Right cardiac atrium (tissue), 5 donors: ENCODE data around the gene EDDM13. TPM values are rescaled to one million over a fixed set of nuclear protein-coding genes. Genes with fewer than 3 reads are reported as not detected.
"Not testable (repeated sequence)": the region's sequence is repeated elsewhere in the genome, so short reads cannot be mapped to it uniquely, and the experiment has no call there.

Source experiments
- ATAC-seq, 2 donors: fragments of 200-7000 bp; cut with Tn5 transposase; one replicate each; pipeline versions ENCODE4 v1.8.0 to v1.9.1; 2020; ENCODE audit warnings: moderate library complexity in 2 of 2, mild to moderate bottlenecking in 1 of 2
- DNase-seq, 3 donors: peaks; one replicate each; pipeline ENCODE4 v3.0.0-alpha.2; 2020
- H3K27ac ChIP-seq: one replicate; pipeline ENCODE4 v1.5.1; 2013; ENCODE audit warnings: mild to moderate bottlenecking, low read length, control low read depth, moderate library complexity
- H3K27me3 ChIP-seq: one replicate; pipeline ENCODE4 v1.6.1; 2013; ENCODE audit not compliant: control insufficient read depth, insufficient read depth
- H3K4me1 ChIP-seq: one replicate; pipeline ENCODE4 v1.6.1; 2013; ENCODE audit warnings: low read length; ENCODE audit not compliant: control insufficient read depth, insufficient read depth
- H3K4me3 ChIP-seq: one replicate; pipeline ENCODE4 v1.5.1; 2013; ENCODE audit warnings: low read length, control low read depth
- H3K9me3 ChIP-seq: one replicate; pipeline ENCODE4 v1.6.1; 2013; ENCODE audit warnings: low read length; ENCODE audit not compliant: control insufficient read depth
- WGBS: extraction: QIAGEN DNeasy Blood & Tissue Kit; methylation state at CpG from one replicate; pipeline ENCODE4 v1.1.7; 2013; 5-methylcytosine and 5-hydroxymethylcytosine counted together
- intact Hi-C, 4 donors: fragments of 100-400 bp; cut with DNase I; formaldehyde crosslinking; loops; one replicate each; pipeline versions ENCODE4 v1.11.0 to v1.14.0; 2022 to 2023
- polyA plus RNA-seq: library from polyadenylated mRNA; stranded (reverse); fragments of 200-250 nt; gene quantifications from one replicate; pipeline ENCODE4 v1.2.3, GENCODE V29; 2013
- total RNA-seq, 4 donors: library from RNA; stranded (reverse); fragmentation: NEBNext Ultra II Directional; extraction: Animal tissue kit (Norgen Biotek cat#: 25700); gene quantifications; one replicate each; pipeline ENCODE4 v1.2.1, GENCODE V29; 2021
- donor health status: healthy with polysubstance abuse.
- donor health status: DM: no; HTN: yes; CAD: no.
- donor health status: DM: no; HTN: no; CAD: no.
- donor health status: DM: no; HTN: yes; CAD: no; lungs with severe emphysema.
- donor health status: DM: yes; HTN: yes; CAD: no.

EDDM13 gene
- total and polyA plus RNA-seq, 5 donors = 0.32 TPM; not detected in 4

GRCh38 chr19:56295531-56296455 lies 23.2 kb downstream of the EDDM13 start:
- intact Hi-C loops = no loop called here
- no peak for ATAC-seq
- Histone ChIP-seq H3K4me1 (no peaks in the 10 kb centered on the region), H3K27me3 (no peaks in the 10 kb centered on the region), H3K27ac (no peak overlapping the region), H3K9me3 (no peaks in the 10 kb centered on the region), H3K4me3 (no peak overlapping the region)
- DNase-seq = no peak
- WGBS = 96% methylated on average over 22 of the region's 22 CpGs

GRCh38 chr19:56297010-56297409 lies 24.5 kb downstream of the EDDM13 start:
- no peaks in the 10 kb centered on the region for H3K4me1 ChIP-seq
- no peak overlapping the region for H3K27ac ChIP-seq
- ATAC-seq (no peak), DNase-seq (no peak)
- no peak overlapping the region for H3K4me3 ChIP-seq
- 91% methylated on average over 3 of the region's 3 CpGs for WGBS
- intact Hi-C loops = no loop called here
- H3K9me3 ChIP-seq = no peaks in the 10 kb centered on the region
- no peaks in the 10 kb centered on the region for H3K27me3 ChIP-seq

- H3K27ac ChIP-seq = no peak overlapping the region
- H3K4me1 ChIP-seq = no peaks in the 10 kb centered on the region
- 48% methylated on average over 3 of the region's 3 CpGs for WGBS
- DNase-seq (no peak), ATAC-seq (peak in 1 of 2 donors; percentile 54)
- no peaks in the 10 kb centered on the region for H3K27me3 ChIP-seq
- intact Hi-C loops = no loop called here
- no peak overlapping the region for H3K4me3 ChIP-seq
- no peaks in the 10 kb centered on the region for H3K9me3 ChIP-seq
Measured at GRCh38 chr19:56299688-56300087, 27.1 kb downstream of the EDDM13 start.

- H3K9me3 ChIP-seq = no peaks in the 10 kb centered on the region
- H3K4me3 ChIP-seq = no peak overlapping the region
- intact Hi-C loops = no loop called here
- WGBS = 73% methylated on average over 5 of the region's 5 CpGs
- no peaks in the 10 kb centered on the region for H3K27me3 ChIP-seq
- ATAC-seq (no peak), DNase-seq (no peak)
- no peaks in the 10 kb centered on the region for H3K4me1 ChIP-seq
- H3K27ac ChIP-seq = no peak overlapping the region
Measured at GRCh38 chr19:56301155-56301554, 28.6 kb downstream of the EDDM13 start.

- ATAC-seq (peak in 1 of 2 donors; percentile 78), DNase-seq (no peak)
- WGBS = 57% methylated on average over 9 of the region's 9 CpGs
- intact Hi-C loops = no loop called here
- H3K27me3 ChIP-seq = no peaks in the 10 kb centered on the region
- no peaks in the 10 kb centered on the region for H3K9me3 ChIP-seq
- no peak overlapping the region for H3K27ac ChIP-seq
- no peaks in the 10 kb centered on the region for H3K4me1 ChIP-seq
- H3K4me3 ChIP-seq = no peak overlapping the region
Measured at GRCh38 chr19:56301886-56302620, 29.5 kb downstream of the EDDM13 start.

- no peak overlapping the region for H3K27ac ChIP-seq
- H3K9me3 ChIP-seq = no peaks in the 10 kb centered on the region
- no peaks in the 10 kb centered on the region for H3K27me3 ChIP-seq
- H3K4me3 ChIP-seq = no peak overlapping the region
- ATAC-seq (no peak), DNase-seq (no peak)
- intact Hi-C loops = no loop called here
- no peaks in the 10 kb centered on the region for H3K4me1 ChIP-seq
- WGBS = 85% methylated on average over 9 of the region's 9 CpGs
Measured at GRCh38 chr19:56304243-56304642, 31.7 kb downstream of the EDDM13 start.

GRCh38 chr19:56306016-56306415 lies 33.5 kb downstream of the EDDM13 start:
- intact Hi-C loops = no loop called here
- WGBS = 67% methylated on average over 9 of the region's 11 CpGs
- no peaks in the 10 kb centered on the region for H3K4me1 ChIP-seq
- no peak overlapping the region for H3K4me3 ChIP-seq
- no peaks in the 10 kb centered on the region for H3K27me3 ChIP-seq
- DNase-seq (no peak), ATAC-seq (no peak)
- no peaks in the 10 kb centered on the region for H3K9me3 ChIP-seq
- no peak overlapping the region for H3K27ac ChIP-seq

GRCh38 chr19:56307062-56307461 lies 34.5 kb downstream of the EDDM13 start:
- H3K27me3 ChIP-seq, ATAC-seq, H3K4me1 ChIP-seq, H3K9me3 ChIP-seq, H3K4me3 ChIP-seq, H3K27ac ChIP-seq, intact Hi-C loops, DNase-seq: not testable (repeated sequence)
- WGBS = 60% methylated on average over 6 of the region's 6 CpGs

- no peak for DNase-seq
- intact Hi-C loops = no loop called here
- Histone ChIP-seq H3K4me3 (no peak overlapping the region), H3K27me3 (no peaks in the 10 kb centered on the region), H3K9me3 (no peaks in the 10 kb centered on the region), H3K27ac (no peak overlapping the region), H3K4me1 (no peaks in the 10 kb centered on the region)
- ATAC-seq = no peak
- 92% methylated on average over 7 of the region's 7 CpGs for WGBS
Measured at GRCh38 chr19:56308792-56309191, 36.2 kb downstream of the EDDM13 start.

- Histone ChIP-seq H3K27ac (no peak overlapping the region), H3K4me1 (no peaks in the 10 kb centered on the region), H3K9me3 (no peaks in the 10 kb centered on the region), H3K27me3 (no peaks in the 10 kb centered on the region), H3K4me3 (no peak overlapping the region)
- 84% methylated on average over 11 of the region's 11 CpGs for WGBS
- ATAC-seq (peak in 1 of 2 donors; percentile 29), DNase-seq (peak; percentile 28 to 74 (median 68))
- intact Hi-C loops = no loop called here
Measured at GRCh38 chr19:56309511-56310185, 37.1 kb downstream of the EDDM13 start.

- no peaks in the 10 kb centered on the region for H3K9me3 ChIP-seq
- WGBS = 67% methylated on average over 8 of the region's 8 CpGs
- H3K27ac ChIP-seq = no peak overlapping the region
- ATAC-seq (no peak), DNase-seq (no peak)
- H3K27me3 ChIP-seq = no peaks in the 10 kb centered on the region
- H3K4me3 ChIP-seq = no peak overlapping the region
- intact Hi-C loops = no loop called here
- no peaks in the 10 kb centered on the region for H3K4me1 ChIP-seq
Measured at GRCh38 chr19:56310462-56310861, 37.9 kb downstream of the EDDM13 start.
